ENCODE results near the gene PRKCZ. TPM values are rescaled to one million over a fixed set of nuclear protein-coding genes. Genes with fewer than 3 reads are reported as not detected.

PRKCZ gene
- total and polyA plus RNA-seq, 2 experiments from 2014 or later = 1.4 to 2.8 TPM

DNA sequence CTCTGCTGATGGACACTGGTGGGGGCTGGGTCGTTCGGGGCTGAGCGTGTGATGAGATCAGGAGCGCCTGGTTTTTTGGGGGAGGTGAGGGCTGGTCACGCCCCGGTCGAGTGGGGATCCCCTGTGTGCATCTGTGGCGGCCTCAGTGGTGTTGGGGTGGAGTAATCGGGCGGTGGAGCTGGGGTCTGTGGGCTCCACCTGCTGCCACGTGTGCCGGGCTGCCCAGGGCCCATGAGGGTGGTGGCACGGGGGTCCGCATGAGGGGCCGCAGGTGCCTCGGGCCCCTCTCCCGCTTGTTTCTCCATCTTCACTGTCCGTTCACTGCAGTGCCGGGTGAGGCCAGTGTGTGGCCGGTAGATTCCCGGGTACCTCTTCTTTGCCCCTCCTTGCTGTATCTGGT, 17.2 kb downstream of the PRKCZ start:
- no peaks in the 10 kb centered on the region for H3K9me2 ChIP-seq (ENCODE audit: insufficient read depth)
- H2AFZ ChIP-seq = no peak overlapping the region
- H3K27me3 ChIP-seq (replicated peaks; ENCODE audit: insufficient read depth) = peaks cover 10% of the 10 kb centered on the region; the same call in 1 of the 2 replicates
- no peaks in the 10 kb centered on the region for H3K4me1 ChIP-seq (ENCODE audit: insufficient read depth)
- no peaks in the 10 kb centered on the region for H3K9me3 ChIP-seq (ENCODE audit: low read depth)
- DNase-seq = no peak
- H3K79me2 ChIP-seq (ENCODE audit: insufficient read depth) = no peaks in the 10 kb centered on the region
- TF ChIP-seq EZH2 (IDR thresholded peaks at IDR 0.05; ENCODE audit: insufficient read depth, poor library complexity, severe bottlenecking) (no peak), EZH2phosphoT487 (IDR thresholded peaks at IDR 0.05; ENCODE audit: insufficient read depth, low read depth) (no peak)
- no peaks in the 10 kb centered on the region for H3F3A ChIP-seq (ENCODE audit: insufficient read depth)
- H3K9ac ChIP-seq = no peak overlapping the region
- in situ Hi-C loops (cut with MboI) = no loop called here
- H4K20me1 ChIP-seq (ENCODE audit: insufficient read depth) = no peaks in the 10 kb centered on the region
- H3K4me3 ChIP-seq = no peak overlapping the region
- no peak overlapping the region for H3K4me2 ChIP-seq (ENCODE audit: unreplicated experiment)
- no peak overlapping the region for H3K27ac ChIP-seq
- H3K36me3 ChIP-seq (ENCODE audit: low read depth) = no peaks in the 10 kb centered on the region
- 79 to 80% methylated on average over 21 of the region's 21 CpGs for WGBS, 2 experiments (ENCODE audit: low coverage in 1 of 2, low lambda C conversion rate in 2 of 2, missing lambda C conversion rate in 2 of 2)

- Histone ChIP-seq H3F3A (ENCODE audit: insufficient read depth) (no peaks in the 10 kb centered on the region), H3K27me3 (replicated peaks; ENCODE audit: insufficient read depth) (peaks cover 10% of the 10 kb centered on the region; the same call in 1 of the 2 replicates), H3K9me2 (ENCODE audit: insufficient read depth) (no peaks in the 10 kb centered on the region), H3K36me3 (ENCODE audit: low read depth) (no peaks in the 10 kb centered on the region), H4K20me1 (ENCODE audit: insufficient read depth) (no peaks in the 10 kb centered on the region), H3K4me2 (ENCODE audit: unreplicated experiment) (no peak overlapping the region), H3K79me2 (ENCODE audit: insufficient read depth) (no peaks in the 10 kb centered on the region), H3K9me3 (ENCODE audit: low read depth) (no peaks in the 10 kb centered on the region), H3K4me1 (ENCODE audit: insufficient read depth) (no peaks in the 10 kb centered on the region), H3K9ac (no peak overlapping the region), H3K27ac (no peak overlapping the region), H2AFZ (no peak overlapping the region), H3K4me3 (no peak overlapping the region)
- in situ Hi-C loops (cut with MboI) = no loop called here
- 61 to 83% methylated on average over 9 to 17 of the region's 17 CpGs for WGBS, 2 experiments (ENCODE audit: low coverage in 1 of 2, low lambda C conversion rate in 2 of 2, missing lambda C conversion rate in 2 of 2)
- no peak for DNase-seq
- TF ChIP-seq EZH2phosphoT487 (IDR thresholded peaks at IDR 0.05; ENCODE audit: insufficient read depth, low read depth) = no peak
- TF ChIP-seq EZH2 (IDR thresholded peaks at IDR 0.05; ENCODE audit: insufficient read depth, poor library complexity, severe bottlenecking) = no peak
Observed at GRCh38 chr1:2067981-2068380, 17.8 kb downstream of the PRKCZ start.

GRCh38 chr1:2068951-2069350, 18.7 kb downstream of the PRKCZ start:
- no peak for DNase-seq
- Histone ChIP-seq H3K36me3 (ENCODE audit: low read depth) (no peaks in the 10 kb centered on the region), H2AFZ (no peak overlapping the region), H3K27ac (no peak overlapping the region), H3K27me3 (replicated peaks; ENCODE audit: insufficient read depth) (peaks cover 10% of the 10 kb centered on the region; the same call in 1 of the 2 replicates), H3F3A (ENCODE audit: insufficient read depth) (no peaks in the 10 kb centered on the region), H3K4me2 (ENCODE audit: unreplicated experiment) (no peak overlapping the region), H3K9me2 (ENCODE audit: insufficient read depth) (no peaks in the 10 kb centered on the region), H3K4me3 (no peak overlapping the region), H3K79me2 (ENCODE audit: insufficient read depth) (no peaks in the 10 kb centered on the region), H4K20me1 (ENCODE audit: insufficient read depth) (no peaks in the 10 kb centered on the region), H3K9ac (no peak overlapping the region), H3K9me3 (ENCODE audit: low read depth) (no peaks in the 10 kb centered on the region), H3K4me1 (ENCODE audit: insufficient read depth) (no peaks in the 10 kb centered on the region)
- in situ Hi-C loops (cut with MboI) = no loop called here
- TF ChIP-seq EZH2phosphoT487 (IDR thresholded peaks at IDR 0.05; ENCODE audit: insufficient read depth, low read depth) (no peak), EZH2 (IDR thresholded peaks at IDR 0.05; ENCODE audit: insufficient read depth, poor library complexity, severe bottlenecking) (no peak)
- WGBS, 2 experiments (ENCODE audit: low coverage in 1 of 2, low lambda C conversion rate in 2 of 2, missing lambda C conversion rate in 2 of 2) = 74 to 76% methylated on average over 12 to 19 of the region's 19 CpGs

- H3K4me2 ChIP-seq (ENCODE audit: unreplicated experiment) = no peak overlapping the region
- no peak for DNase-seq
- H4K20me1 ChIP-seq (ENCODE audit: insufficient read depth) = no peaks in the 10 kb centered on the region
- H3K4me3 ChIP-seq = no peak overlapping the region
- H3K9me2 ChIP-seq (ENCODE audit: insufficient read depth) = no peaks in the 10 kb centered on the region
- in situ Hi-C loops (cut with MboI) = no loop called here
- TF ChIP-seq EZH2phosphoT487 (IDR thresholded peaks at IDR 0.05; ENCODE audit: insufficient read depth, low read depth) (no peak), EZH2 (IDR thresholded peaks at IDR 0.05; ENCODE audit: insufficient read depth, poor library complexity, severe bottlenecking) (no peak)
- no peak overlapping the region for H3K9ac ChIP-seq
- no peaks in the 10 kb centered on the region for H3K79me2 ChIP-seq (ENCODE audit: insufficient read depth)
- no peak overlapping the region for H3K27ac ChIP-seq
- peaks cover 10% of the 10 kb centered on the region; the same call in 1 of the 2 replicates for H3K27me3 ChIP-seq (replicated peaks; ENCODE audit: insufficient read depth)
- H2AFZ ChIP-seq = no peak overlapping the region
- no peaks in the 10 kb centered on the region for H3F3A ChIP-seq (ENCODE audit: insufficient read depth)
- WGBS, 2 experiments (ENCODE audit: low coverage in 1 of 2, low lambda C conversion rate in 2 of 2, missing lambda C conversion rate in 2 of 2) = 56 to 61% methylated on average over 10 of the region's 11 CpGs
- no peaks in the 10 kb centered on the region for H3K9me3 ChIP-seq (ENCODE audit: low read depth)
- no peaks in the 10 kb centered on the region for H3K36me3 ChIP-seq (ENCODE audit: low read depth)
- no peaks in the 10 kb centered on the region for H3K4me1 ChIP-seq (ENCODE audit: insufficient read depth)
Observed at GRCh38 chr1:2070016-2070415, 19.8 kb downstream of the PRKCZ start.

All from GM23248 (cell line).